Panc1 (cell line): ENCODE measurements around the gene RETREG3. TPM values are rescaled to one million over a fixed set of nuclear protein-coding genes. Genes with fewer than 3 reads are reported as not detected.
A peak's percentile ranks its signal among the peaks of the same experiment; 100 is the strongest.
"Not testable (repeated sequence)": the region's sequence is repeated elsewhere in the genome, so short reads cannot be mapped to it uniquely, and the experiment has no call there.

Experiments
- ATAC-seq: fragments of 200-7000 bp; cut with Tn5 transposase; 2 replicates; pipeline ENCODE4 v1.9.1; 2020; ENCODE audit warnings: mild to moderate bottlenecking, moderate library complexity
- BruUV-seq: library from RNA; stranded (reverse); fragments of 400-500 nt; replicated peaks from 2 replicates; lab custom pipeline; 2021; lab: Mats Ljungman, UMichigan
- CTCF ChIA-PET: fragments of 300-600 bp; sonication (Branson Sonifier 250); formaldehyde crosslinking; loops from one replicate; lab custom pipeline; 2022; ENCODE audit warnings: antibody characterized with exemption; lab: Charles Lee
- POLR2A ChIA-PET: fragments of 300-600 bp; sonication (Branson Sonifier 250); formaldehyde crosslinking; loops from one replicate; lab custom pipeline; 2022; ENCODE audit warnings: antibody characterized with exemption; lab: Charles Lee
- DNase-seq: peaks from one replicate; pipeline ENCODE4 v3.0.0-alpha.2; 2010; ENCODE audit warnings: low read depth, low spot score
- H3K27ac ChIP-seq: 2 replicates; pipeline ENCODE4 v1.5.1; 2011; ENCODE audit warnings: mild to moderate bottlenecking, low read length, inconsistent platforms
- H3K27me3 ChIP-seq: fragments of 200-500 bp; sonication (Bioruptor generic); 2 replicates; pipeline ENCODE4 v1.6.0; 2014; ENCODE audit warnings: low read length, inconsistent platforms; ENCODE audit not compliant: control insufficient read depth, insufficient read depth
- H3K36me3 ChIP-seq: fragments of 200-500 bp; sonication (Bioruptor generic); 2 replicates; pipeline ENCODE4 v1.5.1; 2014; ENCODE audit warnings: inconsistent platforms, mild to moderate bottlenecking, low read length, moderate library complexity; ENCODE audit not compliant: control insufficient read depth, insufficient read depth
- H3K4me1 ChIP-seq: 2 replicates; pipeline ENCODE4 v1.5.1; 2011; ENCODE audit warnings: inconsistent platforms, mild to moderate bottlenecking, low read length, moderate library complexity; ENCODE audit not compliant: control insufficient read depth, insufficient read depth
- H3K4me3 ChIP-seq, 2 experiments: 2 replicates each; pipeline ENCODE4 v1.5.1; 2011 to 2012; ENCODE audit warnings: low read depth in 2 of 2, low read length in 2 of 2, mild to moderate bottlenecking in 2 of 2, inconsistent platforms in 1 of 2, moderate library complexity in 1 of 2
- H3K9me3 ChIP-seq: fragments of 200-500 bp; sonication (Bioruptor generic); 2 replicates; pipeline ENCODE4 v1.5.1; 2014; ENCODE audit warnings: low read depth, mild to moderate bottlenecking, inconsistent platforms, low read length, moderate library complexity; ENCODE audit not compliant: control insufficient read depth, insufficient read depth
- POLR2AphosphoS5 ChIP-seq: IDR thresholded peaks from 2 replicates; pipeline ENCODE4 v1.6.1; 2012; ENCODE audit warnings: mild to moderate bottlenecking, low read depth, low read length, moderate library complexity
- SIN3A ChIP-seq: IDR thresholded peaks from 2 replicates; pipeline ENCODE4 v1.6.1; 2012; ENCODE audit warnings: low read depth, mild to moderate bottlenecking, low read length, moderate library complexity, borderline replicate concordance; ENCODE audit not compliant: insufficient read depth
- TCF7L2 ChIP-seq: IDR thresholded peaks from 2 replicates; pipeline ENCODE4 v1.6.1; 2011; ENCODE audit warnings: mild to moderate bottlenecking, low read depth, low read length, inconsistent platforms
- in situ Hi-C: cut with HindIII; loops from 2 replicates; pipeline ENCODE4 v1.10.0; 2016; ENCODE audit warnings: low sequenced_read_pairs, low pct_unique_long_range_greater_than_20kb
- intact Hi-C: fragments of 100-400 bp; cut with micrococcal nuclease; formaldehyde crosslinking; loops from one replicate; pipeline ENCODE4 v1.10.0; 2022; ENCODE audit not compliant: unreplicated experiment
- total RNA-seq: library from RNA; stranded (reverse); gene quantifications from one replicate; pipeline ENCODE4 v1.2.1, GENCODE V29; 2021; ENCODE audit not compliant: unreplicated experiment
- TF ChIP-seq, protein P1 (sequence below), 2 experiments: IDR thresholded peaks; 2 replicates each; pipeline ENCODE4 v1.6.1; 2011 to 2012; ENCODE audit warnings: low read depth in 2 of 2, control low read depth in 1 of 2, low read length in 1 of 2, mild to moderate bottlenecking in 1 of 2, moderate library complexity in 1 of 2; ENCODE audit not compliant: insufficient read depth in 1 of 2
- TF ChIP-seq, protein P2 (sequence below): fragments of 450-650 bp; IDR thresholded peaks from 2 replicates; pipeline ENCODE4 v1.5.1; 2017; ENCODE audit warnings: mild to moderate bottlenecking

RETREG3 gene
- total RNA-seq, 1 experiment from 2014 or later, result 42.3 TPM

DNA sequence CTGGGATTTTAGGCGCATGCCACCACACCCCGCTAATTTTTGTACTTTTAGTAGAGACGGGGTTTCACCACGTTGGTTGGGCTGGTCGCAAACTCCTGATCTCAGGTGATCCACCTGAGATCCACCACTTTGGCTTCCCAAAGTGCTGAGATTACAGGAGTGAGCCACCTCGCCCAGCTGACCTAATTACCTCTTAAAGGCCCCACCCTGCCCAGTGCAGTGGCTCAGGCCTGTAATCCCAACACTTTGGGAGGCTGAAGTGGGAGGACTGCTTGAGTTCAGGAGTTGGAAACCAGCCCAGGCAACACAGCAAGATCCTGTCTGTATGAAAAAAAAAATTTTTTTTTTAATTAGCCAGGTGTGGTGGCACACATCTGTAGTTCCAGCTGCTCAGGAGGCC lies 50.1 kb downstream of the RETREG3 start:
- CTCF ChIA-PET, result no interaction called here

DNA sequence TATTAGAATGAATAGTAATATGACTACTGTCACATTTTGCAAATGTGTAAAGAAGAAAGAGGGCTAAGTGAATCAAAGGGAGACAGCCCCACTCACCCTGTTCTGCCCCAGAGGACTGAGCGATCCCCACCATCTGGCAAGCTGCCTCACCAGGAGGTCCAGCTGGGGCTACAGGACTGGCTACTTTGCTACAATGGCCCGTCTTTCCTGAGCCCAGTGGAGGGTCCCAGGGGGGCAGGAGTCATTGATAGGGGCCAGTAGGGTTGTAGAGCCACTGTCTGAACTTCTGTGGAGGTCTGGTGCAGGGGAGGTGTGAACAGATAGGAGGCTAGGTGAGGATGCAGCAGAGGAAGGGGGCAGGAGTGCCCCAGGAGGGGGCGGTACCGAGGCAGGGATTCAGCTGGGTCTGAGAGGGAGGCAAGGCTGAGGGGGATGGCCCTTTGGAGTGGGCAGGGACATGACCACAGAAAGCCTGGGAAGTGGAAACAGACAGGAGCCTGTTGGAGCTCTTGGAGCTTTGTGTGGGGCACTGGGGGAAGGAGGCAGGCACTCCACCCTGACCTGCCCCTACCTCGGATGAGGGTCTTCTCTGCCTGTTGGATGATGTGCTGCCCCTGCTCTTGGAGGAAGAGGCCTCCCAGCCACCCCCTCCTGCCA lies 53.1 kb downstream of the RETREG3 start:
- POLR2A ChIA-PET, H3K36me3 ChIP-seq, DNase-seq, in situ Hi-C loops, BruUV-seq, H3K9me3 ChIP-seq, H3K27me3 ChIP-seq, H3K4me3 ChIP-seq, H3K27ac ChIP-seq, CTCF ChIA-PET, intact Hi-C loops: not testable (repeated sequence)
- H3K4me1 ChIP-seq, result peaks cover 13% of the 10 kb centered on the region; the same call in 1 of the 2 replicates
- ATAC-seq, result peak; percentile 45

More for the DNA sequence above, 50.1 kb downstream of the RETREG3 start:
- Histone ChIP-seq H3K4me3 (no peak overlapping the region), H3K9me3 (no peaks in the 10 kb centered on the region), H3K27ac (no peak overlapping the region), H3K4me1 (peaks cover 19% of the 10 kb centered on the region), H3K27me3 (no peaks in the 10 kb centered on the region), H3K36me3 (peaks cover 3% of the 10 kb centered on the region; the same call in 1 of the 2 replicates)
- ATAC-seq (no peak), DNase-seq (no peak)
- BruUV-seq, result no TSS peak
- in situ Hi-C loops (no loop called here), intact Hi-C loops (no loop called here)
- POLR2A ChIA-PET, result no interaction called here
- TF ChIP-seq SIN3A, result no peak

DNA sequence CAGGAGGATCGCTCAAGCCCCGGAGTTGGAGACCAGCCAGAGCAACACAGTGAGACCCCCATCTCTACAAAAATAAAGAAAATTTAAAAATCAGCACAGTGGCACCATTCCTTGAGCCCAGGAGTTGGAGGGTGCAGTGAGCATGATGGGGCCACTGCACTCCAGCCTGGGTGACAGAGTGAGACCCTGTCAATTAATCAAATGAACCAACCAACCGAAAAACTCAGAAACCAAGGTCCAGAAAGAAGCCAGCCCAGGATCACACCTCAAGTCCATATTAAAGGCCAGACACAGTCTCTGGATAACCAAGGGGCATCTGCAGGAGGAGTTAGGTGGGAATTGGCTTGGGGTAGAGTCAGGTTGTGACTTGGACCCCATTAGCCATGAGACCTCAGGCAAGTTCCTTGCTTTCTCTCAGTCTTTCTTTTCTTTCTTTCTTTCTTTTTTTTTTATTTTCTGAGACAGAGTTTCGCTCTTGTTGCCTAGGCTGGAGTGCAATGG lies 54.0 kb downstream of the RETREG3 start:
- Histone ChIP-seq H3K4me3 (peak overlapping the region; percentile 68 to 69), H3K36me3 (no peaks in the 10 kb centered on the region), H3K9me3 (no peaks in the 10 kb centered on the region), H3K27me3 (no peaks in the 10 kb centered on the region), H3K27ac (peak overlapping the region; percentile 63), H3K4me1 (peaks cover 13% of the 10 kb centered on the region; the same call in 1 of the 2 replicates)
- ChIA-PET CTCF (no interaction called here), POLR2A (no interaction called here)
- BruUV-seq, result TSS peak; percentile 97
- ATAC-seq (no peak), DNase-seq (no peak)
- intact Hi-C loops (no loop called here), in situ Hi-C loops (no loop called here)
- TF ChIP-seq SIN3A, result no peak

DNA sequence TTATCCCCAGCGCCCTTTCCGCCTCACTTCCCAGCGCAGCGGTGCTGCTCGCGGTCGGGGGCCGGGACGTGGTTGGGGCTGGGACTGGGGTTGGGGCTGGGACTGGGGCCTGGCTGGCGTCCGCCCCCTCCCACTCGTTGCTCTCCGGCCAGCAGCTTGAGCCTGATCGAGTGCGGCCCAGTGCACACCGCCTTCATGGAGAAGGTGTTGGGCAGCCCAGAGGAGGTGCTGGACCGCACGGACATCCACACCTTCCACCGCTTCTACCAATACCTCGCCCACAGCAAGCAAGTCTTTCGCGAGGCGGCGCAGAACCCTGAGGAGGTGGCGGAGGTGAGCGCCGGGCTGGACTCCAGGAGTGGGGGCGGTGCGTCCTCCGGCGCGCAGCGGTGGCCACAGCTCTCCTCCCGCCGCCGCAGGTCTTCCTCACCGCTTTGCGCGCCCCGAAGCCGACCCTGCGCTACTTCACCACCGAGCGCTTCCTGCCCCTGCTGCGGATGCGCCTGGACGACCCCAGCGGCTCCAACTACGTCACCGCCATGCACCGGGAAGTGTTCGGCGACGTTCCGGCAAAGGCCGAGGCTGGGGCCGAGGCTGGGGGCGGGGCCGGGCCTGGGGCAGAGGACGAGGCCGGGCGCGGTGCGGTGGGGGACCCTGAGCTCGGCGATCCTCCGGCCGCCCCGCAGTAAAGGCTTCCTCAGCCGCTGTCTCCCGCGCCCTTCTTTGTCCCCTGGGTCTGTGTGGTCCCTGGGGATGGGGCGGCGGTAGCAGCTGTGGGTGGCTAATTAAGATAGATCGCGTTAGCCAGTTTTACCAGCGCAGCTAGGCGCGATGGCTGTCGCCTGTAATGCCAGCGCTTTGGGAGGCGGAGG lies 54.7 kb downstream of the RETREG3 start:
- BruUV-seq, result TSS peak; percentile 80
- Histone ChIP-seq H3K36me3 (no peaks in the 10 kb centered on the region), H3K4me1 (peaks cover 13% of the 10 kb centered on the region; the same call in 1 of the 2 replicates), H3K9me3 (no peaks in the 10 kb centered on the region), H3K27me3 (no peaks in the 10 kb centered on the region), H3K27ac (peak overlapping the region; percentile 63), H3K4me3 (peak overlapping the region; percentile 68 to 69)
- in situ Hi-C loops (no loop called here), intact Hi-C loops (no loop called here)
- CTCF ChIA-PET, result interaction anchor here (0.6 kb wide), 1 partner anchor 527 kb away, joined by 6 read pairs; no protein-coding TSS in a partner anchor
- DNase-seq, result no peak
- ATAC-seq, result peak; percentile 89
- POLR2A ChIA-PET, result no interaction called here
- TF ChIP-seq SIN3A (0 out of 2 replicates have a peak, but pooled peaks have one; percentile 31), TCF7L2 (no peak), POLR2AphosphoS5 (peak; percentile 18; the same call in 1 of the 2 replicates)
- TF ChIP-seq, protein P1, sequence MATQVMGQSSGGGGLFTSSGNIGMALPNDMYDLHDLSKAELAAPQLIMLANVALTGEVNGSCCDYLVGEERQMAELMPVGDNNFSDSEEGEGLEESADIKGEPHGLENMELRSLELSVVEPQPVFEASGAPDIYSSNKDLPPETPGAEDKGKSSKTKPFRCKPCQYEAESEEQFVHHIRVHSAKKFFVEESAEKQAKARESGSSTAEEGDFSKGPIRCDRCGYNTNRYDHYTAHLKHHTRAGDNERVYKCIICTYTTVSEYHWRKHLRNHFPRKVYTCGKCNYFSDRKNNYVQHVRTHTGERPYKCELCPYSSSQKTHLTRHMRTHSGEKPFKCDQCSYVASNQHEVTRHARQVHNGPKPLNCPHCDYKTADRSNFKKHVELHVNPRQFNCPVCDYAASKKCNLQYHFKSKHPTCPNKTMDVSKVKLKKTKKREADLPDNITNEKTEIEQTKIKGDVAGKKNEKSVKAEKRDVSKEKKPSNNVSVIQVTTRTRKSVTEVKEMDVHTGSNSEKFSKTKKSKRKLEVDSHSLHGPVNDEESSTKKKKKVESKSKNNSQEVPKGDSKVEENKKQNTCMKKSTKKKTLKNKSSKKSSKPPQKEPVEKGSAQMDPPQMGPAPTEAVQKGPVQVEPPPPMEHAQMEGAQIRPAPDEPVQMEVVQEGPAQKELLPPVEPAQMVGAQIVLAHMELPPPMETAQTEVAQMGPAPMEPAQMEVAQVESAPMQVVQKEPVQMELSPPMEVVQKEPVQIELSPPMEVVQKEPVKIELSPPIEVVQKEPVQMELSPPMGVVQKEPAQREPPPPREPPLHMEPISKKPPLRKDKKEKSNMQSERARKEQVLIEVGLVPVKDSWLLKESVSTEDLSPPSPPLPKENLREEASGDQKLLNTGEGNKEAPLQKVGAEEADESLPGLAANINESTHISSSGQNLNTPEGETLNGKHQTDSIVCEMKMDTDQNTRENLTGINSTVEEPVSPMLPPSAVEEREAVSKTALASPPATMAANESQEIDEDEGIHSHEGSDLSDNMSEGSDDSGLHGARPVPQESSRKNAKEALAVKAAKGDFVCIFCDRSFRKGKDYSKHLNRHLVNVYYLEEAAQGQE (IDR thresholded peaks at IDR 0.05; ENCODE audit: insufficient read depth in 1 of 2, low read depth in 2 of 2, low read length in 1 of 2), result no peak
- TF ChIP-seq, protein P2, sequence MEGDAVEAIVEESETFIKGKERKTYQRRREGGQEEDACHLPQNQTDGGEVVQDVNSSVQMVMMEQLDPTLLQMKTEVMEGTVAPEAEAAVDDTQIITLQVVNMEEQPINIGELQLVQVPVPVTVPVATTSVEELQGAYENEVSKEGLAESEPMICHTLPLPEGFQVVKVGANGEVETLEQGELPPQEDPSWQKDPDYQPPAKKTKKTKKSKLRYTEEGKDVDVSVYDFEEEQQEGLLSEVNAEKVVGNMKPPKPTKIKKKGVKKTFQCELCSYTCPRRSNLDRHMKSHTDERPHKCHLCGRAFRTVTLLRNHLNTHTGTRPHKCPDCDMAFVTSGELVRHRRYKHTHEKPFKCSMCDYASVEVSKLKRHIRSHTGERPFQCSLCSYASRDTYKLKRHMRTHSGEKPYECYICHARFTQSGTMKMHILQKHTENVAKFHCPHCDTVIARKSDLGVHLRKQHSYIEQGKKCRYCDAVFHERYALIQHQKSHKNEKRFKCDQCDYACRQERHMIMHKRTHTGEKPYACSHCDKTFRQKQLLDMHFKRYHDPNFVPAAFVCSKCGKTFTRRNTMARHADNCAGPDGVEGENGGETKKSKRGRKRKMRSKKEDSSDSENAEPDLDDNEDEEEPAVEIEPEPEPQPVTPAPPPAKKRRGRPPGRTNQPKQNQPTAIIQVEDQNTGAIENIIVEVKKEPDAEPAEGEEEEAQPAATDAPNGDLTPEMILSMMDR, result no peak
